SKM-1 (cell line): ENCODE data around the gene MTX2.
"Not testable (repeated sequence)": the region's sequence is repeated elsewhere in the genome, so short reads cannot be mapped to it uniquely, and the experiment has no call there.

Experiments
- DNase-seq: peaks from one replicate; lab custom pipeline; 2025; ENCODE audit not compliant: unreplicated experiment; lab: John Stamatoyannopoulos, UW

MTX2 gene

GRCh38 chr2:176370467-176371171, 101.4 kb downstream of the MTX2 start:
- DNase-seq: no peak

DNA sequence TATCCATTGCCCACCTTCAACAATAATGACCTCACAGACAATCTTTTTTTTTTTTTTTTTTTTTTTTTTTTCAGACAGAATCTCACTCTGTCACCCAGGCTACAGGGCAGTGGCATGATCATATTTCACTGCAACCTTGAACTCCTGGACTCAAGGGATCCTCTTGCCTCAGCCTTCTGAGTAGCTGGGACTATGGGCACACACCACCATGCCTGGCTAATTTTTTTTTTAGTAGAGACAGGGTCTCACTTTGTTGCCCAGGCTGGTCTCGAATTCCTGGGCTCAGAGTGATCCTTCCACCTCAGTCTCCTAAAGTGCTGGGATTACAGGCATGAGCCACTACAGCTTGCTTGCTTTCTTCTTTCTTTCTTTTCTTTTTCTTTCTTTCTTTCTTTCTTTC, 103.9 kb downstream of the MTX2 start:
- DNase-seq: not testable (repeated sequence)

GRCh38 chr2:176378323-176378722, 109.1 kb downstream of the MTX2 start:
- DNase-seq: no peak

- DNase-seq: no peak
These were observed 111.1 kb downstream of the MTX2 start for GRCh38 chr2:176380341-176380740.

GRCh38 chr2:176383100-176383499, 113.9 kb downstream of the MTX2 start:
- DNase-seq: no peak

DNA sequence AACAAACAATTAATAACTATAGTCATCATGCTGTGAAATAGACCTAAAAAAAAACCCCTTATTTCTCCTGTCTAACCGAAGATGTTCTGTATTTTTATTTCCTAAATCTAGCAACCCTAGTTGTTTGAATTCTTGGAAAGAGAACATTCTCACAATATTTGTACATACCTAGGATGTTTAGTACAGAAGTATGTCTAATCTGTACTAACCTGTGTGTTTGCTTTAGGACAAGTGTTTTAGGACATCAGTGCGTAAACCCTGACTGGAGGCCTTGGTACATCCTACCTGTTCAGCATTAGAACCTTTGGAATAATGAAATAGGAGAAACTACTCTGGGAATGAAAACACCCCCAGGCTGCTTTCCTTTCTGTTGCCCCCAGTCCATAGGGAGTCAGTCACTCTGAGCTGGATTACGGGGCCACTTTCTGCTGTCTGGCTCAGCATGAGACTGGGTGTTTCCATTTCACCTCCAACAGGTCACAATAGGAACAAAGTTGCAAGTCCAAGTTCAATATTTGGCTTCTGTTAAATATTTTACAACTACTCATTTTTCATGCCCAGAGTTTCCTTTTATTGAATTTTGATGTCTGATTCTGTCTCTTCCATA, 114.7 kb downstream of the MTX2 start:
- DNase-seq: no peak

GRCh38 chr2:176385219-176385759, 116.0 kb downstream of the MTX2 start:
- DNase-seq: no peak

DNA sequence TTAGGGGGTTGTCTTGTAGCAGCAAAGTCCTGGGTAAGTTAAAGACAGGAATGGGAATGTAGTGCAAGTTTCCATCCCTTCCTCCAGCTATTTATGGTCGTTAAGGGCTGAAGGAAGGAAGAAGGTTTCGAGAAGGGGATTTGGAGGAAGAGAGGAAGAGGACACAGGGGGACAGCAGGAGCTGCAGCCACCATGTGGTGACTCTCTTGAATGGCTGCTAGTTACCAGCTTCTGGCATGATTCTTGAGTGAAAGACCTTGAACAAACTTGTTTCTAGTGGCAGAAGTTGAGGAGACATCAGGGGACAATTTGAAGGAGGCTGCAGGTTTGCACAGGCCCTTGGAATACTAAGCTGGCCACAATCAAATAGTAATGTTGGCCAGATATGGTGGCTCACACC, 116.6 kb downstream of the MTX2 start:
- DNase-seq: no peak
